Stimulated activated naive CD8-positive, alpha-beta T cell treated with anti-CD3 and anti-CD28 coated beads, Interleukin-15, Interleukin-2, amounts not matched to agents 100 ng/mL and 50 ng/mL, for 24 hours (primary cell): ENCODE measurements around the gene AP1S1.

ENCODE experiments used
- H3K27ac Mint-ChIP-seq: one replicate; pipeline ENCODE4 v1.8.0; 2021; ENCODE audit warnings: mild to moderate bottlenecking, mixed read lengths
- H3K27me3 Mint-ChIP-seq: one replicate; pipeline ENCODE4 v1.8.0; 2021; ENCODE audit warnings: mixed read lengths
- H3K36me3 Mint-ChIP-seq: one replicate; pipeline ENCODE4 v1.8.0; 2021; ENCODE audit warnings: low read depth, mixed read lengths
- H3K4me1 Mint-ChIP-seq: one replicate; pipeline ENCODE4 v1.8.0; 2021; ENCODE audit warnings: low read depth, mixed read lengths
- H3K4me3 Mint-ChIP-seq: one replicate; pipeline ENCODE4 v1.8.0; 2021; ENCODE audit warnings: mild to moderate bottlenecking, mixed read lengths
- H3K9me3 Mint-ChIP-seq: one replicate; pipeline ENCODE4 v1.8.0; 2021; ENCODE audit warnings: mixed read lengths

The AP1S1 gene

DNA sequence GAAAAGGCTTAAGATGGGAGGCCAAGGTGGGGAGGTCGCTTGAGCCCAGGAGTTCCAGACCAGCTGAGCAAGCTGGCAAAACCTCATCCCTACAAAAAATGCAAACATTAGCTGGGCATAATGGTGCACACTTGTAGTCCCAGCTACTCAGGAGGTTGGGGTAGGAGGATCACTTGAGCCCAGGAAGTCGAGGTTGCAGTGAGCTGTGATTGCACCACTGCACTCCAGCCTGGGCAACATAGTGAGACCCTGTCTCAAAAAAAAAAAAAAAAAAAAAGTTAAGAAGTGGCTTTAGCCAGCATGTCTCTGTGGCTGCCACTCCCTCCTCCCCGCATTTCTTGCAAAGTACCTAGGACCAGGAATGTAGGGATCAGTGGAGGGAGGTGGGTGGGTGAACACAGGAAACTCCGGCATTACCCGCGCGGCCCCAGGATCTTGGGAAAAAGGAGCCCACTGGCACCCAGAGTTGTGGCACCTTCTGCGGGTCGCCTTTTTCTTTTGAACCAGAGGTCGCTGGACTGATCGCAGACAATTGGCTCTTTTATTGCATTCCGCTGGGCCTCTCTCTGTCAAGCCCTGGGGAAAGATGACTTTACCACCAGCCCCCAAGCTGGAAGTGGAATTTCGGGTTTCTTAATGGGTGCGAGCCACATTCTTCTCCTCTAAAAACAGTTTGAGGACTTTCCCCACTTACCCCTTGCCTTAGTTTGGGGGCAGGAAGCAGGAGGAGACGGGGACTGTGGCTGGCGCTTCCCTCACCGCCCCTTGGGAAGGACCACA lies 7.6 kb downstream of the AP1S1 start:
- Mint-ChIP-seq H3K36me3 (peaks cover 9% of the 10 kb centered on the region), H3K4me1 (peaks cover 29% of the 10 kb centered on the region), H3K4me3 (peak overlapping the region; percentile 72), H3K27me3 (peaks cover 28% of the 10 kb centered on the region), H3K9me3 (no peaks in the 10 kb centered on the region), H3K27ac (no peak overlapping the region)

DNA sequence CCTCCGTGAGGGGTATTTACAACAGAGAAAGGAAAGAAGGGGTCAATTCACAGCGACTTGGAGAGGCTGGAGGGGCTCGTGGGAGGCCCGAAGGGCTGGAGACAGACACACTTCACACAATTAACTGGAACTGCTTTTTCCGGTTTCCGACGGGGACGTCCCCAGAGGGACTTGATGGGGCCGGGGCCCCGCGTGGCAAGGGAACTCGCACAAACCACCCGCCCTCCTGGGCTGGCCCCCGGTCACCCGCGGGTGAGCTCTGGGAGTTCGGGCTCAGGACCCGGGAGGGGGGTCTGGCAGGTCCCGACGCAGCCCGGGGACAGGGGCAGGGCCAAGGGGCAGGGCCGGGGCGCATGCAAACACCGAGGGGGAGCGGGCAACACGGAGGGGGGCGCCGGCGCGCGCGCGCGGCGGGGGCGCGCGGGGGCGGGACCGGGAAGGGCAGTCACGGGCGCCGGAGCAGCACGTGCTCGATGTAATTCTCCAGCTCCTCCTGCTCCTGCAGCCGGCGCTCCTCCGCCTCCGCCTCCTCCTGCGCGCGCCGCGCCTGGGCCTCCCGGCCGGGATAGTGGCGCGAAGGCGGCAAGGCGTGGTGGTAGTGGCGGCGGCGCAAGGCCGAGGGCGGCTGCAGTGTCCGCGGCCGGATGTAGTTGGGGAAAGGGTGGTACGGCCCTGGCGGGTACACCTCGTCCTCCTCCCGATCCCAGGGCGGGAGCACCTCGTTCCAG lies 8.4 kb downstream of the AP1S1 start:
- Mint-ChIP-seq H3K27ac (no peak overlapping the region), H3K4me1 (peaks cover 33% of the 10 kb centered on the region), H3K4me3 (peak overlapping the region; percentile 72), H3K9me3 (no peaks in the 10 kb centered on the region), H3K36me3 (peaks cover 9% of the 10 kb centered on the region), H3K27me3 (peaks cover 36% of the 10 kb centered on the region)

DNA sequence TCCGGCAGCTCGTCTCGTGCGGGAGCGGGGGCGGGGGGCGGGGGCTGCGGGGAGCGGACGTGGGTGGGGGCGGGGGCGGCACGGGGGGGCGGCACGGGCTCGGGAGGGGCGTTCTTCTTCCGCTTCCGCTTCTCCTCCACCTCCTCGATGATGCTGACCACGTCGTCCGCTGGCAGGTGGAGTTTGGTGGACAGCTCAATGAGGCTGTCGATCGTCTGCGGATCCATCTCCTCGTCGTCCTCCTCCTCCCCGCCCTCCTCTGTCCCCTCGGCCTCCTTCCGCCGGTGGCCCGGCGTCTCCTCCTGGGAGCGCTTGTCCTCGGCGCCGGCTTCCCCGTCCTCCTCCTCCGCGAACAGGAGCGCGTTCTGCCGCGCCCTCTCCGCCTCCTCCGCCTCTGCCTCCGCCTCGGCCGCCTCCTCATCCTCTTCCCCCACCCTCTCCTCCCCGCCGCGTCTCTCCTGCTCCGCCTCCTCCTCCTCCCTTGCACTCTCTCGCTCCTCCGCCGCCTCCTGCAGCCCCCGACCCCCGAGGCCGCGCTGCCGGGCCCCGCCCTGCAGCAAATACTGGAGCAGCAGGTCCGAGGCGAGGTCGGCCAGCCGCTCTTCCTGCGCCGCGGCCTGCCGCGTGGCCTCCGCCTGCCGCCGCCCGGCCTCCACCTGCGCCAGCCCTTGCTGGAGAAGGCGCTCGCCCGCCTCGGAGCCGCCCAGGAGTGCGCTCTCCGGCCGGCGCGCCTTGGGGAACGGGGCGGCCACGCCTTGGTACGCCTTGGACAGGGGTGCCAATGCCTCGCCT lies 9.2 kb downstream of the AP1S1 start:
- Mint-ChIP-seq H3K27ac (no peak overlapping the region), H3K9me3 (no peaks in the 10 kb centered on the region), H3K36me3 (peaks cover 6% of the 10 kb centered on the region), H3K27me3 (peaks cover 44% of the 10 kb centered on the region), H3K4me3 (peak overlapping the region; percentile 54), H3K4me1 (peaks cover 36% of the 10 kb centered on the region)

DNA sequence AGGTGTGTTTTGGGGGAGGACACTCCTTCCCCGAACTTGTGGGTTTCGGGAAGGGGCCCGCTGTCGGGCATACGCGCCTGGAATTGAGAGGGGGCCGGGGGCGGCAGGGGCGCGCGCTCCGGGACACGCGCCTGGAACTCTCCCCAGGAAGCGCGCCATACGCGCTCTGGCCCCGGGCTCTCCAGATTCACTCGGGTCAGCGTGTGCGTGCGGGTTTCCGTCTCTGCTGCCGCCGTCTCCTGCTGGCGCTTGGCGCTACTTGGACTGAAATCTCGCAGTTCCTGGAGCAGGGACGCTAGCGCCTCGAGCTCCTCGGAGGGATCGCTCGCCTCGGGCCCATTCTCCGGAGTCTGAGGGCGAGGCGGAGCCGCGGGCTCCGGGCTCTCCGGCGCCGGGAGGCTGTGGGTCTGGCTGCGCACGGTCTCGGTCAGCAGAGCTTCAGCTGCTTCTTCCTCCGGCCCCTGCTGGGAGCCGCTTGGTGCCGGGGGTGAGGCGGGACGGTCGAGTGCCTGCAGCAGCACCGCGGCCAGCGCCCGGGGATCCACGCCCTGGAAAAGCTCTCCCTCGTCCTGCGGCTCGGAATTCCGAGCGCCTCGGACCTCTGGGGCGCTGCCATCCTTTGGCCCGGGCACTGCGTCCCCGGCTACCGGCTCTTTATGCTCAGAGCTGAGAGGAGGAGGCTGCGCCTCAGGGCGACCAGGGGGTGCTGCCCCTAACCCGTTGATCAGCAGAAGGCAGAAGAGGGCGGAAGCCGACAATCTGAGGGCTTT lies 10.0 kb downstream of the AP1S1 start:
- peak overlapping the region; percentile 37 for H3K4me3 Mint-ChIP-seq
- H3K27ac Mint-ChIP-seq, result no peak overlapping the region
- peaks cover 44% of the 10 kb centered on the region for H3K4me1 Mint-ChIP-seq
- peaks cover 50% of the 10 kb centered on the region for H3K27me3 Mint-ChIP-seq
- H3K9me3 Mint-ChIP-seq, result no peaks in the 10 kb centered on the region
- peaks cover 6% of the 10 kb centered on the region for H3K36me3 Mint-ChIP-seq

DNA sequence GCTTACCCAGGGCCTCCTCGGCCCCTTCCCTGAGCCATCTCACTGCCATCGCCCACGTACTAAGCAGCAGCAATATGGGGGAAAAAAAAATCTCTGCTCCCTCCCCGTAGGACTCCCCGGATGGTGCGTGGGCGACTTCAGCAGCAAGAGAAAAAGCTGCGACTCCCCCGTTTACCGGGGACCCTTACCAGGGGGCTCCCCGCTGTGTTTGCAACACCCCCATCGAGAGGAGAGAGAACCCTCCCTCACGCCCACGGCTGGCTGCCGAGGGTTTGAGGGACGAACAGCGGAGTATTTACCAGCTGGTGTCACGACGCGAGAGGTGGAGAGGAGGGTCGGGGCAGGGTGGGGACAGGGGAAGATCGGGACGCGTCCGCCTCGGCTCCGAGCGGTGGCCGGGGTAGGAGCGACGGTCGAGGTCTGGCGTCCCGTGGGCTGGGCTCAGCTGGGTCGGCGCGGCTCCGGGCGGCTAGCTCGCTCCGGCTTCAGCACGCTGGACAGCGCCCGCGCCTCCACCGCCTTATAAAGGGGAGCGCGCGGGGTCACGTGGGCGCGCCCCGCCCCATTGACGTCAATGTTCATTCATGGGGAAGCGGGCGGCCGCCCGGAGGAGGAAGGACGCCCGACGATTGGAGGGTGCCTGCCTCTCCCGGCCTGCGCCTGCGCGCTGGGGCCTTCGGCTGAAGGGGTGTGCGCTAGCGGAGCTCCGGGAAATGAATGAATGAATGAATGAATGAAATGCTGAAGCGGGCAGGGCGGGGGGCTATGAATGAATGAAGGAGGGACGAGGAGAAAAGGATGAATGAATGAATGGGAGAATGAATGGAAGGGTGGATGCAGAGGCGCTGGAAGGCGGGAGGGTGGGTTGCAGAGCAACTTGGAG lies 11.0 kb downstream of the AP1S1 start, which contains the start of gene VGF:
TSS of gene VGF (minus strand) at position 495 of the 883 bp plus-strand sequence. CDS start 726 bp downstream, outside the sequence.
- peak within 1 kb of the TSS; percentile 71 for H3K4me3 Mint-ChIP-seq
- peaks cover 59% of the 10 kb centered on the region for H3K27me3 Mint-ChIP-seq
- no peaks in the 10 kb centered on the region for H3K9me3 Mint-ChIP-seq
- H3K36me3 Mint-ChIP-seq, result peaks cover 2% of the 10 kb centered on the region
- peaks cover 52% of the 10 kb centered on the region for H3K4me1 Mint-ChIP-seq
- H3K27ac Mint-ChIP-seq, result peak within 1 kb of the TSS; percentile 64

DNA sequence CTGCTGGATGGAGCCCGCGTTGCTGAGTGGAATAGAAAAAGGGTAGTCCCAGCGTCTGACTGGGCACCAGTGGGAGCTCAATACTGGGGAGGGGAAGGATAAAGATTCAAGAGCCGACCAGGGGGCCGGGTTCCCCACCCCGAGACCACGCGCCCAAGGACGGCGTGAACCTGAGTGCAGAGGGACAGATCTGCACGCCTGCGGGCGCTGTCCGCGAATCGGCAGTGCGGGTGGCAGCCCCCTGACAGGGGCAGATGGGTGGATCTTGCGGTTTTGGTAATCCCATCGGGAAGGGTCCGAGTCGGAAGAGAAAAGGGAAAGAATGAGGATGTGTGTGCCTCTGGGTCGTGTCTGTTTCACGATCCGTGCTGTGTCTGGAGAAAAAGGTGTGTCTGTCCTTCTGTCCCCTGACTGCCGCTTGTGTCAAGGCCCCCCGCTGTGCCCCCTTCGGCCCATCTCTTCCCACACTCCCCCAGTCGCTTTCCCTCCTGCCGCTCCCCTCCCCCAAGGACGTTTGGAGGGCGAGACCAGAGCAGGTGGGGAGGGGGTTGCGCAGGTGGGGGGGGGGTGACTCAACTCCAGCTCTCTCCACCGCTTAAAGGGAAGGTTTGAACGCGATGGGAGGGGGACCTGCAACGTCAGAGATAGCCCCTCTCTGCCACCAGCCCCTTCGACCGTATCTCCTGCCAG lies 11.8 kb downstream of the AP1S1 start:
- Mint-ChIP-seq H3K4me3 (peak overlapping the region; percentile 71), H3K36me3 (no peaks in the 10 kb centered on the region), H3K9me3 (no peaks in the 10 kb centered on the region), H3K27me3 (peaks cover 67% of the 10 kb centered on the region), H3K4me1 (peaks cover 60% of the 10 kb centered on the region), H3K27ac (no peak overlapping the region)

DNA sequence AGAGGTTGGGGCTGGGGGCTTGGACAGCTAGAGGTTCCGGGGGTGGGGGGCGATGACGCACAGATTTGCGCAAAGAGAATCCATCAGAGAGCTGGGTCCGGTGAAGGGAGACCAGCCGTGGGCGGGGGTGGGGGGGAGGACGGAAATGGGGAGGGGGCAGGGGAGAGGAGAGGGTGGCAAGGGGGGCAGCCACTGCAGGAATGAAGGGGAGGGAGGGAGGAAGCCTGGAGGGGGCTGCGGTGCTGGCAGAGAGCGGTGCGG lies 12.3 kb downstream of the AP1S1 start:
- peaks cover 67% of the 10 kb centered on the region for H3K27me3 Mint-ChIP-seq
- no peak overlapping the region for H3K27ac Mint-ChIP-seq
- no peaks in the 10 kb centered on the region for H3K9me3 Mint-ChIP-seq
- H3K4me1 Mint-ChIP-seq, result peaks cover 64% of the 10 kb centered on the region
- no peaks in the 10 kb centered on the region for H3K36me3 Mint-ChIP-seq
- H3K4me3 Mint-ChIP-seq, result no peak overlapping the region

DNA sequence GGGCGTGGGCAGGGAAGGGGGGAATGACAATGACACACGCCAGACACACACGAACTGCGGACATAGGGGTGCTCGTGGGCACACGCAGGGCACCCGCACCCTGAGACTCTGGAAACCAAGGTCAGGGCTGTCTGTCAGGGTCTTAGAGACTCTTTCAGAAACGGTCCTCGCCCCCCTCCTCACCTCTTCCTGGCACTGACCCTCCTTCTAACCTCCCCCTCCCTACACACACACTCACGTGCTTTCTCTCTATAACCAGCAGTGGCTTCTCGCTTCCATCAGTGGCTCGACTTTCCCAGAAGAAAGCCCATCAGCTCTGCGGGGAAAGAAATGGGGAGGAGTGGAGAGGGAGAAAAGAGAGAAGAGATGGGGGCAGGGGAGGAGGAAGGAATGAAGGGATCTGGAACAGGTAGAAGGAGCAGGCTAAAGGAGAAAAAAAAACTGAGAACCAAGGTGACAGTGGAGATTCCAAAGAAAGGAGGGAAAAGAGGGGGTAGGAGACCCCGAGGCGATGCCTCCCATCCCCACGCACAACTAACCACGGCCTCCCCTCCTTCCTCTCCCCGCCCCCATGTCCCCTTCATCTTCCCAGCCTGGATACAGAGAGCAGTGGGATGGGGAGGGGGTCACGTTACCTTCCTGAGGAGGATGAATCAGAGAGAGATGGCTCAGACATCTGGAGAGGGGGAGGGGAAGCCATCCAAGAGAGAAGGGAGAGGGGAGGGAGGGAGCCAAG lies 12.8 kb downstream of the AP1S1 start:
- no peak overlapping the region for H3K4me3 Mint-ChIP-seq
- peaks cover 71% of the 10 kb centered on the region for H3K27me3 Mint-ChIP-seq
- no peaks in the 10 kb centered on the region for H3K36me3 Mint-ChIP-seq
- H3K27ac Mint-ChIP-seq, result no peak overlapping the region
- H3K4me1 Mint-ChIP-seq, result peaks cover 69% of the 10 kb centered on the region
- H3K9me3 Mint-ChIP-seq, result no peaks in the 10 kb centered on the region

DNA sequence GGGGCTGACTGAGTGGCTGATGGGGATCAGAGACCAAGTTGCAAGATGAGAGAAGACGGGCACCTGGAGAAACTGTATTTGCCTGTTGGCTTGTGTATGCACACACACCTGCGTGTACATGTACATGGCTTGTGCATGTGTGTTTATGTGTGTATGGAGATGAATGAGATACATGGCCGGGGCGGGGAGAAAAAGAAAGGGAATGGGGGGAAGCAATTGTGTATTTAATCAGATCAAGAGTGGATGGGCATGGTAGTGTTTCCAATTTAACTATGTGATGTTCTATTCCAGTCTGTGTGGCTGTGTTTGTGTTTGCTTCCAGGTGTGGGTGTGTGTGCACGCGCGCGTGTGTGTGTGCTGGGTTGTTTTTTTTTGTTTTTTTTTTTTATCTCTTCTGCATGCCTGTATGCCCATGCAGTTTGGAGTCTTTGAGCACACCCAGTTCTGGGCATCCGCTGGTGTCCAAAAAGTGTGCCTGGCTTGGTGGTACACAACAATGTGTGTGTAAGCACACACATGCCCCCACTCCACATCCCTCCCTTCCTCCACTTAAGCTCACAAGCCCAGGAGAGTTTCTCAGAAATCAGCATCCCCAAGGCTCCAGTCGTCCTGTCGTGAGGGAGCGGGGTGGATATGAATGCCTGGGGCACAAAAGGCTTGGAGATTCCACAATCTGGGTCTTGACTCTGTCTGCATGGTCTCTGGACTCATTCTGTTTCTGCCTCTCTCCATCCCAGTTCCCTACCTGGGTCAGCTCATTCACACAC lies 13.6 kb downstream of the AP1S1 start:
- Mint-ChIP-seq H3K4me3 (no peak overlapping the region), H3K27ac (no peak overlapping the region), H3K27me3 (peaks cover 70% of the 10 kb centered on the region), H3K4me1 (peaks cover 68% of the 10 kb centered on the region), H3K9me3 (no peaks in the 10 kb centered on the region), H3K36me3 (no peaks in the 10 kb centered on the region)

DNA sequence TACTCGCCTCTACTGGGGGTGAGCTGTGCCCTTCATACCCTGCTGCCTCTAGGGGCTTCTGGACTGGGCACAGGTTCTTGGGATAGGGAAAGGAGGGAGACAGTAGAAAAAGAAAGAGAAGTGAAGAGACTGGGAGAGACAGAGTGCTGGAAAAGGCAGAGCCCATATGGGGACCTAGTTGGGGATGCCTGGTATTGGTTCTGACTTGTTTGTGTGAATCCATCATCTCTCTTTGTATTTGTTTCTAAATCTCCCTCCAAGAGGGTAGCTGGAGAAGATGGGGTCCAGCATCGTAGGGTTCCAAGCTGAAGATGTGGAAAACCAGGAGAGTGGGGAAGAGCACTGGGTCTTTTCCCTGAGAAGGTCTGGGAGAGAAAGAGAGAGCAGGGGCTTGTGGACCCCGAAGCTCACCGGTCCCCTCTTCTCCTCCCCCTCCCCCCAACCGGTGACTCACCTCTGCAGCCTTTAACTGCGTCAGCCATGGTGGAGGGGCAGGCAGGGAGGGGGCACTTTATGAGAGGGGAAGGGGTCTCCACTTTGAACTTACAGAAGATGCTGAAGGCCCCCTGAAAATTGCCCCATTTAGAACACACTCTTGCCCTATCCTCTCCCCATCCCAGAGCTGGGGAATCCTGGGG lies 14.3 kb downstream of the AP1S1 start:
- H3K4me1 Mint-ChIP-seq, result peaks cover 71% of the 10 kb centered on the region
- H3K27ac Mint-ChIP-seq, result no peak overlapping the region

DNA sequence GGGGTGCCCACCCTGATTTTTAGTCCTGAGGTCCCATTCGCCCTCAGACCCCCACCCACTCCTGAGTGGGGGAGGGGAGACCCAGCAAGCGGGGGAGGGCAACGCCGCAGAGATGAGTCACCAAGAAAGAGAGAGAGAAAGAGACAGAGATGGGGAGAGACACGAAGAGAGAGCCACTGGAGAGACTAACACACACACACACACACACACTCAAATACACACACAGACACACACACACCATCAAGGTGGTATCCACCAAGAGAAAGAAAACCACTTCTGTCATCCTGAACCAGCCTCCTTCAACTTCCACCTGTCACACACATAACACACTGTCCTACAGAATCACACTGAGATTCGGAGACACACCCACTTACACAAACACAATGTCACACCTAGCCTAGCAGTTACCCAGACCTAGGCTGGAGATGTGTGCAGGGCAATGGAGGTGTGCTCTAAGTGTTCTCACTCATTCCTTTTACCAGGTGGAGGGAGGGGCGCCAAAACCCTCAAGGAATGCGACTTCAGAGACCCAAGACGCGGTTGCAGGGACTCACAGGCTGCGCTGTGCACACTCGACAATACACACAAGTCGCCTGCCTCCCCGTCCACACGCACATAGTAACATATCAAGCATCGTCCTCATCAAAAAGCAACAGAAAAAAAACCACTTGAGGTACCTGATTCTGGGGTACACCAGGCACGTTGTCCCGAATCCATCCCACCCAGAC lies 15.0 kb downstream of the AP1S1 start:
- Mint-ChIP-seq H3K4me3 (peak overlapping the region; percentile 27), H3K9me3 (no peaks in the 10 kb centered on the region), H3K36me3 (no peaks in the 10 kb centered on the region), H3K4me1 (peaks cover 78% of the 10 kb centered on the region), H3K27me3 (peaks cover 80% of the 10 kb centered on the region), H3K27ac (no peak overlapping the region)

More for the DNA sequence above, 14.3 kb downstream of the AP1S1 start:
- H3K9me3 Mint-ChIP-seq, result no peaks in the 10 kb centered on the region
- no peaks in the 10 kb centered on the region for H3K36me3 Mint-ChIP-seq
- peak overlapping the region; percentile 6 for H3K4me3 Mint-ChIP-seq
- H3K27me3 Mint-ChIP-seq, result peaks cover 74% of the 10 kb centered on the region
